ENCODE results near the gene CFAP74. TPM values are rescaled to one million over a fixed set of nuclear protein-coding genes. Genes with fewer than 3 reads are reported as not detected.

Gene CFAP74
- total RNA-seq, 1 experiment from 2014 or later: not detected

GRCh38 chr1:1974834-1975233 lies 28.8 kb downstream of the CFAP74 start:
- H3K36me3 ChIP-seq (ENCODE audit: control insufficient read depth, insufficient read depth, low read length): no peaks in the 10 kb centered on the region
- TF ChIP-seq, protein P1, sequence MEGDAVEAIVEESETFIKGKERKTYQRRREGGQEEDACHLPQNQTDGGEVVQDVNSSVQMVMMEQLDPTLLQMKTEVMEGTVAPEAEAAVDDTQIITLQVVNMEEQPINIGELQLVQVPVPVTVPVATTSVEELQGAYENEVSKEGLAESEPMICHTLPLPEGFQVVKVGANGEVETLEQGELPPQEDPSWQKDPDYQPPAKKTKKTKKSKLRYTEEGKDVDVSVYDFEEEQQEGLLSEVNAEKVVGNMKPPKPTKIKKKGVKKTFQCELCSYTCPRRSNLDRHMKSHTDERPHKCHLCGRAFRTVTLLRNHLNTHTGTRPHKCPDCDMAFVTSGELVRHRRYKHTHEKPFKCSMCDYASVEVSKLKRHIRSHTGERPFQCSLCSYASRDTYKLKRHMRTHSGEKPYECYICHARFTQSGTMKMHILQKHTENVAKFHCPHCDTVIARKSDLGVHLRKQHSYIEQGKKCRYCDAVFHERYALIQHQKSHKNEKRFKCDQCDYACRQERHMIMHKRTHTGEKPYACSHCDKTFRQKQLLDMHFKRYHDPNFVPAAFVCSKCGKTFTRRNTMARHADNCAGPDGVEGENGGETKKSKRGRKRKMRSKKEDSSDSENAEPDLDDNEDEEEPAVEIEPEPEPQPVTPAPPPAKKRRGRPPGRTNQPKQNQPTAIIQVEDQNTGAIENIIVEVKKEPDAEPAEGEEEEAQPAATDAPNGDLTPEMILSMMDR (IDR thresholded peaks at IDR 0.05; ENCODE audit: insufficient read depth in 1 of 2, low read depth in 1 of 2, low read length in 1 of 2, severe bottlenecking in 1 of 2, unreplicated experiment in 1 of 2): no peak
- H3K4me1 ChIP-seq: no peaks in the 10 kb centered on the region
- peaks cover 6% of the 10 kb centered on the region for H3K36me3 Mint-ChIP-seq (ENCODE audit: insufficient read depth, unreplicated experiment)
- no peaks in the 10 kb centered on the region for H3K9me3 Mint-ChIP-seq (ENCODE audit: unreplicated experiment)
- H3K27ac Mint-ChIP-seq (ENCODE audit: unreplicated experiment): no peak overlapping the region
- no TSS peak for BruUV-seq (replicated peaks)
- no peak overlapping the region for H3K4me3 ChIP-seq (ENCODE audit: low read depth, low read length)
- CTCF ChIA-PET: no interaction called here
- intact Hi-C loops (cut with micrococcal nuclease; ENCODE audit: unreplicated experiment): no loop called here
- no peaks in the 10 kb centered on the region for H3K27me3 ChIP-seq (replicated peaks; ENCODE audit: control insufficient read depth, insufficient read depth, low read length)
- POLR2A ChIA-PET: no interaction called here
- H3K4me3 Mint-ChIP-seq (ENCODE audit: unreplicated experiment): no peak overlapping the region
- H3K4me1 Mint-ChIP-seq (ENCODE audit: low read depth, unreplicated experiment): no peaks in the 10 kb centered on the region
- DNase-seq: no peak
- H3K9me3 ChIP-seq: no peaks in the 10 kb centered on the region
- peaks cover 7% of the 10 kb centered on the region for H3K27me3 Mint-ChIP-seq (ENCODE audit: insufficient read depth, unreplicated experiment)

- POLR2A ChIA-PET: no interaction called here
- Mint-ChIP-seq H3K9me3 (ENCODE audit: unreplicated experiment) (no peaks in the 10 kb centered on the region), H3K4me1 (ENCODE audit: low read depth, unreplicated experiment) (no peaks in the 10 kb centered on the region), H3K27me3 (ENCODE audit: insufficient read depth, unreplicated experiment) (peaks cover 7% of the 10 kb centered on the region), H3K4me3 (ENCODE audit: unreplicated experiment) (no peak overlapping the region), H3K27ac (ENCODE audit: unreplicated experiment) (no peak overlapping the region), H3K36me3 (ENCODE audit: insufficient read depth, unreplicated experiment) (peaks cover 6% of the 10 kb centered on the region)
- CTCF ChIA-PET: no interaction called here
- intact Hi-C loops (cut with micrococcal nuclease; ENCODE audit: unreplicated experiment): no loop called here
- TF ChIP-seq, protein P1 (IDR thresholded peaks at IDR 0.05; ENCODE audit: insufficient read depth in 1 of 2, low read depth in 1 of 2, low read length in 1 of 2, severe bottlenecking in 1 of 2, unreplicated experiment in 1 of 2): no peak
- no peak for DNase-seq
- H3K4me3 ChIP-seq (ENCODE audit: low read depth, low read length): no peak overlapping the region
- no TSS peak for BruUV-seq (replicated peaks)
- no peaks in the 10 kb centered on the region for H3K36me3 ChIP-seq (ENCODE audit: control insufficient read depth, insufficient read depth, low read length)
- no peaks in the 10 kb centered on the region for H3K4me1 ChIP-seq
- H3K9me3 ChIP-seq: no peaks in the 10 kb centered on the region
- no peaks in the 10 kb centered on the region for H3K27me3 ChIP-seq (replicated peaks; ENCODE audit: control insufficient read depth, insufficient read depth, low read length)
Measured at GRCh38 chr1:1973716-1974642, 29.6 kb downstream of the CFAP74 start.

- H3K36me3 ChIP-seq (ENCODE audit: control insufficient read depth, insufficient read depth, low read length): no peaks in the 10 kb centered on the region
- intact Hi-C loops (cut with micrococcal nuclease; ENCODE audit: unreplicated experiment): no loop called here
- no peak overlapping the region for H3K4me3 ChIP-seq (ENCODE audit: low read depth, low read length)
- Mint-ChIP-seq H3K4me1 (ENCODE audit: low read depth, unreplicated experiment) (no peaks in the 10 kb centered on the region), H3K4me3 (ENCODE audit: unreplicated experiment) (no peak overlapping the region), H3K9me3 (ENCODE audit: unreplicated experiment) (no peaks in the 10 kb centered on the region), H3K27ac (ENCODE audit: unreplicated experiment) (no peak overlapping the region), H3K27me3 (ENCODE audit: insufficient read depth, unreplicated experiment) (peaks cover 7% of the 10 kb centered on the region), H3K36me3 (ENCODE audit: insufficient read depth, unreplicated experiment) (no peaks in the 10 kb centered on the region)
- TF ChIP-seq, protein P1 (IDR thresholded peaks at IDR 0.05; ENCODE audit: insufficient read depth in 1 of 2, low read depth in 1 of 2, low read length in 1 of 2, severe bottlenecking in 1 of 2, unreplicated experiment in 1 of 2): no peak
- ChIA-PET POLR2A (no interaction called here), CTCF (no interaction called here)
- DNase-seq: no peak
- BruUV-seq (replicated peaks): no TSS peak
- H3K4me1 ChIP-seq: no peaks in the 10 kb centered on the region
- H3K9me3 ChIP-seq: no peaks in the 10 kb centered on the region
- H3K27me3 ChIP-seq (replicated peaks; ENCODE audit: control insufficient read depth, insufficient read depth, low read length): no peaks in the 10 kb centered on the region
Measured at GRCh38 chr1:1972976-1973715, 30.4 kb downstream of the CFAP74 start.

All from Caco-2 (cell line).